Hematopoietic multipotent progenitor cell (in vitro differentiated cells): Measurements from ENCODE around the gene IQSEC3. TPM values are rescaled to one million over a fixed set of nuclear protein-coding genes. Genes with fewer than 3 reads are reported as not detected.
"Not testable (repeated sequence)": the region's sequence is repeated elsewhere in the genome, so short reads cannot be mapped to it uniquely, and the experiment has no call there.

ENCODE experiments used
- DNase-seq, 3 donors: peaks; one replicate each; pipeline ENCODE4 v3.0.0-alpha.2; 2011 to 2015; ENCODE audit warnings: low read depth in 2 of 3, low spot score in 2 of 3
- total RNA-seq: library from RNA; depleted of rRNA; stranded (reverse); fragments of >200 nt; gene quantifications from one replicate; pipeline ENCODE4 v1.2.3, GENCODE V29; 2012

IQSEC3 gene
- total RNA-seq, 1 donor = 3.8 TPM

DNA sequence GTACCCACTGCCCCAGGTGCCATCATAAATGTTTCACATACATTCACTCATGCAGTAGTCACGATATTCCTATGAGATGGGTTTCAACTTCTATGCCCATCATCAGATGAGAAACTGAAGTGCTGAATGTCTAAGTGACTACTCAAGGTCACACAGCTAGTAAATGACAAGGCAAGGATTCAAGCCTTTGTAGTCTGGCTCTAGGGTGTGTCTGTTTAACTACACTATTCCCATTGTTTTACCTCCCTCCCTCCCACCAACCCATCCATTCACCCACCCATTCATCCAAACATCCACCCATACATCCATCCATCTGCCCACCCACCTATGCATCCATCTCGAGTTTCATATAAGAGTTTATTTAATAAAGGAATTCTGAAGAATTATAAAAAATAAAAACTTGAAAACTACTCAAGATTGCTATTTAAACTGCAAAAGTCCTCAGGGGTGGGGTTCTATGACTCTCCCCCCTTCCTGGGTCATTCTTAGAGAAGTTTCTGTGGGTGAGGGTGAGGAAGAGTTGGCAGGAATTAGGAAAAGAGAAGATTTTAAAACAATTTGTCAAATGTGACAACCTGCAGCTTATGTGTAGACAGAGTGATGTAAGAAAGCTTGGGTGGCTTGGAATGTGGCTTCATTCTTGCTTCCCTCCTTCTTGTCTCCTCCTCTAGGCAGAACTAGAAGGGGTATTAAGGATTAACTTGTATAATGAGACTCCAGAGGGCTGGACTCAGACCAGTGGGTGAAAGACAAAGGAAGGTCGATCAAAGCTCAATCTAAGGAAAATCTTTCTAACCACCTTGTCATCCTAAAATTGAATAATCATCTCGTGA is 13.4 kb upstream of the IQSEC3 start:
- not testable (repeated sequence) for DNase-seq

DNA sequence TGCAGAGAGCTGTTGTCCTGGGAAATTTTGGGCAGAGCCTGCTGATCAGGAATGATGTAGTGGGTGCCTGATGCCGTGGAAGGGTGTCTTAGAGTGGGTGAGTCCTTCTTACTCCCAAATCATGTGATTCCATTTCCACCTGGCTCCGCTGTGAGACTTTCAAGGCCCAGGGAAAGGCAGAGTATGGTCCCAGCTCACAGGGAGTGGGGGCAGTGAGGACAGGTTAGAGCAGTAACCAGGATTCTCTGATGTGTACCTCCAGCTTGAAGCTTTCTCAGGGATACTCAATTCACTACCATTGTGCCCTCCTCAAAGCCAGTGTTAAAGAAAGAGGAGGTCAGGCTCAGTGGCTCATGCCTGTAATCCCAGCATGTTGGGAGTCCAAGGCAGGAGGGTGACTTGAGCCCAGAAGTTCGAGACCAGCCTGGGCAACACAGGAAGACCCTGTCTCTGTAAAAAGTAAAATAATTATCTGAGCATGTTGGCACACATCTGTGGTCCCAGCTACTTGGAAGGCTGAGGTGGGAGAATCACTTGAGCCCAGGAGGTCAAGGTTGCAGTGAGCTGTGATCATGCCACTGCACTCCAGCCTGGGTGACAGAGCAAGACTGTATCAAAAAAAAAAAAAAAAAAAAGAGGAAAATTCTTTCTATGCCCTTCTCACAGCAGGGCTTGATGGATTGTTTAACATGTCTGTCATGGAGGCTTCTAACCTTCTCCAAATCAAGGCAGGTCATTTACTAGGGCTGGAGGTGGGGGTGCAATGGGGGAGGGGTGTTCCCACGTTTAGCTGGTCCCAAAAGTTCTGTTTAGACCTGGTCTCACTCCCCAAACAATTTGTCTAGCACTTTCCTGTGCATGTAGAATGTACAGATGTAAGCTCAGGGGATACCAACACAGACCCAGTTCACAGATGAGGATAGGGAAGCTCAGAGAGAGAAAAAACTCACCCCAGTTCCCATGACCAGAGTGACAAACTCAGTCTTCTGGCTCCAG is 12.5 kb upstream of the IQSEC3 start:
- no peak for DNase-seq

DNA sequence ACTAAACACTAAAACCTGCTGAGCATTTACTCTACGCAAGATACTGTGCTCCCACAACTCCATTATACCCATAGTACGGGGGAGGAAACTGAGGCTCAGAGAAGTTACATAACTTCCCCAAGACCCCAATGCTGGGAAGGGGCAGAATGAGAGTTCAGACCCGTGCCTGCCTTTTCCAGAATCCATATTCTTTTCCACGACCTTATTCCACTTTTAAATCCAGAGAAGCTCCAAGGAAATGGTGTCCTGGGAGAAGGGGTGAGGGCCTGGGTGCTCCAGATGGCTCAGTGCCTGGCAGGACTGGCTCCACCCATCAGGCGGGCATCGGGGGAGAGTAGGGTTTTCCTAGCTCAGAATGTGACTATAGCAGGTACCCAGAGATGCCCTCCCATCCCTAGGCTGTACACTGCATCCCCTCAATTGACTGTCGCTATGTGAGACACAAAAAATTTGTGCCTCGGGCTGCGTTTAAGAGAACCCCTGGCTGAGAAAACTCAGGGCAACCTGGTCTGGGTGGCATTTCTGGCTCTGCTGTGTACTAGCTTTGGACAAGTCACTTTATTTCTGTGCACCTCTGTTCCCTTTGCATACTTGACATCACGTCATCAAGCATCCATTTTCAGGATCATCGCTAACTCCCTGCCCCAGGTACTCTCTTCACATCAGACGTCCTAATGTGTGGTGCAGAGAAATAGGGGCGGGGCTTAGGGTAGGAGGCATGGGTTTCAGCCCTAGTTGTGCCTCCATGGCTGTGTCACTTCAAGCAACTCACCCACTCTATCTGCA is 11.6 kb upstream of the IQSEC3 start:
- DNase-seq = no peak

DNA sequence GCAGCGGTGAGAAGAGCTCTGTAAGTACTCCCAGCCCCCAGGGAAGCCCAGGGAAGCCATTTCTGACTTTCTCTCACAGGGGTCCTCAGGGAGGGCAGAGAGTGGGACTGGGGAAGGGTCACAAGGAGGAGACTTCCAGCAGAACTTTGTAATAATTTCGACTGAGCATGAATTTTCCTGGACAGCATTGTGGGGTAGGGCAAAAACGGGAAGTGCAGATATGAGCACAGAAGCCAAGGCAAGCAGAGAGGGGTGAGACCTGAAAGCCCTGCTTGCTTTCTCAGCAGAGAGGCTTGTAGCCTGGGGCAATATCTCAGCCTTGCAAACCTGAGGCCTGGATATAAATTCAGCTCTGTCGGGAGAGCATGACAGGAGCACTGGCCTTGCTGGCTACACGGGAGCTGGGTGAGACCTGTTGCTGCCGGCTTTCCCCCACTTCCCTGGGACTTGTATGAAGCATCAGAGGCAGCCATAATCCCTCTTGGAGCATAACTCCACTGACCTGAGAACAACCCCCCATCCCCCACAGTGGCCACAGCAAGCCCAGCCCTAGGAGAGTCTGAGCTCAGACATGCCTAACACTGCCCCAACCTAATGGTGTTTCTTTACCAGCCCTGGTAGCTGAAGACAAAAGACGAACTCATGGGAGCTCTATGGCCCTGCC is 9.8 kb upstream of the IQSEC3 start:
- no peak for DNase-seq

DNA sequence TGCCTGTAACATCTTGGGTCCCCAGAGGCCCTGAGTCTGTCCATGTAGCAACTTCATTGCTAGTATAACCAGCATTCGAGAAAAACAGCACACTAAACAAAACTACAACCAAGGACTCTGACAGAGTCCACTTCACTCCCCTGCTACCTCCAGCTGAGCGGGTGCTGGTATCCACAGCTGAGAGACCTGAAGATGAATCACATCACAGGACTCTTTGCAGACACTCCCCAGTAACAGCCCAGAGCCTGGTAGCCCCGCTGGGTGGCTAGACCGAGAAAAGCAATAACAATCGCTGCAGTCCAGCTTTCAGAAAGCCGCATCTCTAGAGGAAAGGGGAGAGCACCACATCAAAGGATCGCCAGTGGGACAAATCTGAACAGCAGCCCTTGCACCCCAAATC is 9.0 kb upstream of the IQSEC3 start:
- no peak for DNase-seq

DNA sequence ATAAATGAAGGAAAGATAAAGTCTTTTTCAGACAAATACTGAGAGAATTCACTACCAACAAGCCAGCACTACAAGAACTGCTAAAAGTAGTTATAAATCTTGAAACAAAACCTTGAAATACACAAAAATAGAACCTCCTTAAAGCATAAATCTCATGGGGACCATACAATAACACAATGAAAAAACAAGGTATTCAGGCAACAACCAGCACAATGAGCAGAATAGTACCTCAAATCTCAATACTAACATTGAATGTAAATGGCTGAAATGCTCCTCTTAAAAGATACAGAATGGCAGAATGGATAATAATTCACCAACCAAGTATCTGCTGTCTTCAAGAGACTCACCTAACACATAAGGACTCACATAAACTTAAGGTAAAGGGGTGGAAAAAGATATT is 7.7 kb upstream of the IQSEC3 start:
- no peak for DNase-seq

DNA sequence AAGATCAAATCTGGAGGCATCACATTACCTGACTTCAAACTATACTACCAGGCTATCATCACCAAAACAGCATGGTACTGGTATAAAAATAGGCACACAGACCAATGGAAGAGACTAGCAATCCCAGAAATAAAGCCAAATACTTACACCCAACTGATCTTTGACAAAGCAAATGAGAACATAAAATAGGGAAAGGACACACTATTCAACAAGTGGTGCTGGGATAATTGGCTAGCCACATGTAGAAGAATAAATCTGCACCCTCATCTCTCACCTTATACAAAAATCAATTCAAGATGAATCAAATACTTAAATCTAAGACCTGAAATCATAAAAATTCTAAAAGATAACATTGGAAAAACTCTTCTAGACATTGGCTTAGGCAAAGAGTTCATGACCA is 4.7 kb upstream of the IQSEC3 start:
- not testable (repeated sequence) for DNase-seq

DNA sequence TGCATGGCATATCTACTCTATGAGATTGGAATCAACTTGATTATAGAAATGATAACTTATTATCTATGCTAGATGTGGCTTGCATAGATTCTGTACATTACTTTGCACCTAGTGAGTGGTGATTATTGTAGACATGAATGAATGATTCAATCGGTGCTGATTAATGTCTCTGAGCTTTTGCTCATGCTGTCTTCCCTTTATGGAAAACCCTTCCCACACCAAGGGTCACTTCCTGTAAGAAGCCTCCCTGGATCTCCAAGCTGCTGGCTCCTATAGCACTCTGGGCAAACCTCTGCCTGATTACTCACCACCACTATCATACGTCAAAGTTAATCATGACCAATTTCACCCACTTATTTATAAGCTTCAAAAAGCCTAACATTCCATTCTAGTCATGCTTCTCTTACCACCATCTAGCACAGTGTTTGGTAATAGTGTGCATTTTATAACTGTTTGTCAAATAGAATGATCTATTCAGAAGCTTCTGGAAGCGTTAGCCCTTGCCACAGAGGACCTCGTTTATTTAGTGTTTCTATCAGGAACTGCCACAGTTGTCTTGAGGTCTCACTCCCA is 990 bp upstream of the IQSEC3 start:
- not testable (repeated sequence) for DNase-seq

DNA sequence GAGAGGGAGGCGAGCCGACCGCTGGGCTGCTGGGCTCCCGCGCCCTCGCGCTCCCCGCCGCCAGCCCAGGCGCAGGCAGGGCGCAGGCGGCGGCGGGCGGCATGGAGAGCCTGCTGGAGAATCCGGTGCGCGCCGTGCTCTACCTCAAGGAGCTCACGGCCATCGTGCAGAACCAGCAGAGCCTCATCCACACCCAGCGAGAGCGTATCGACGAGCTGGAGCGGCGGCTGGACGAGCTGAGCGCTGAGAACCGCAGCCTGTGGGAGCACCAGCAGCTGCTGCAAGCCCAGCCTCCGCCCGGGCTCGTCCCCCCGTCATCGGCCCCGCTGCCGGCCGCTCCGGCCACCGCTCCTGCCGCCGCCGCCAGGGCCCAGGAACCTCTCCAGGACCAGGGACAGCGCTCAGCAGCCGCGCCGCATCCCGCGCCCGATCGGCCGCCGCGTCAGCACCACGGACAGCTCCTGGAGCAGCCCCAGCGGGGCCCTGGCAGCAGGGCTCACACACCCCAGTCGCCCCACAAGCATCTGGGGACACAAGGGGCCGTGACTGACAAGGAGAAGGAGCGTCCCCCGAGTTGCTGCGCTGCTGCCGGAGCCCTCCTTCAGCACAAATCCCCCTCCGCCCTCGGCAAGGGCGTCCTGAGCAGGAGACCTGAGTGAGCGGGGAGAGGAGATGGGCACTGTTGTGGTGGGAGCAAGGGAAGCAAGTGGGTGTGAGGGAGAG is 376 bp downstream of the IQSEC3 start:
- DNase-seq = peak in 2 of 3 donors; percentile 36 to 58

DNA sequence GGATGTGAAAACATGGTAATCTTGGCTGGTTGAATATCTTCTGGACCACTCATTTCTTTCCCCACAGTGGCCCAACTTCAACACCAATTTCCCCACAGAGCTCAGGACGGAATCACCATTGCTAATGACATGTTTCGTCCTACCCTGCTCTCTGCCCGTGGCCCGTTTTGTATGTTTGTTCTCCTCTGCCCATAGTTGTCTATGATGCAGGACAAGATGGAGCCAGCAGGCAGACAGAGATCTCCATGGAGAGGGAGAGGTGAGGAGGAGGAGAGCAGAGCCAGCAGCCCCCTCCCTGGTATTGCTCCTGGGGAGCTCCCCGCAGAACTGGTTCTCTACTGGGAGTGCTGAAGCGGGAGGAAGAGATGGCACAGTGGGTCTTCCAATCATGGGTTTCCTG is 3.1 kb downstream of the IQSEC3 start:
- not testable (repeated sequence) for DNase-seq

DNA sequence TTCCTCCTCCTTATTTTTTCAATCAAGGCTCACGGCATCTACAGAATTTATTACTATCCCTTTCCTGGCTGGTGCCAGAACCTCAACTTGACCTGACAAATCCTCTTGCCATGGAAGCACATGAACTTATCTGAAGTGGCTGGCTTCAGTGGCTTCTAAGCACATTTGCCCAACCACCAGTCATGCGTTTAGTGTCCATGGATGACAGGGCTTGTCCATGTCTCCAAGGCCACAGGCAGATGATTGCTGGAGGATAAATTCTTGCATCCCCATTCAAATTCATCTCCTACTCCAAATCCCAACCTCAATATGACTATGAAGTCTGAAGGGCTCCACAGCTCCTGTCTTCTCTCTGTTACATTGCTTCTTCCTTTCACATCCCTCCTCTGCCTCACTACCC is 4.0 kb downstream of the IQSEC3 start:
- DNase-seq = not testable (repeated sequence)

DNA sequence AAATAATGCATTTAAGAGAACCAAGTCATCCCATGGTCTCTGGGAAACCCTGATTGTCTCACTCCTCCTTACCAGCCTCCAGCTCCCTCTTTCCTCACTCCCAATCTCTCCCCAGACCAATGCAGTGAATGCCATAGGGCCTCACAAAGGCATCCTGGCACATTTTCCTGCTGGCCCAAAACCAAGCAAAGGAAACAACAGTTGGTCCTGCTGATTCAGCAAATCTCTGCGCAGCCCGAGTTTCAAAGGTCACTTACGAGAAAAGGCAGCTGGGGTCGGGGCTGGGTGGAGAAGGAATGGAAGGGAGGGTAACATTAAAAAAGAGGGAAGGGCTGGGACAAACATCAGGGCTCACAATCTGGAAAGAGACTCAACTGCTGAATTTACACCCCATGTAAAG is 5.5 kb downstream of the IQSEC3 start:
- not testable (repeated sequence) for DNase-seq

DNA sequence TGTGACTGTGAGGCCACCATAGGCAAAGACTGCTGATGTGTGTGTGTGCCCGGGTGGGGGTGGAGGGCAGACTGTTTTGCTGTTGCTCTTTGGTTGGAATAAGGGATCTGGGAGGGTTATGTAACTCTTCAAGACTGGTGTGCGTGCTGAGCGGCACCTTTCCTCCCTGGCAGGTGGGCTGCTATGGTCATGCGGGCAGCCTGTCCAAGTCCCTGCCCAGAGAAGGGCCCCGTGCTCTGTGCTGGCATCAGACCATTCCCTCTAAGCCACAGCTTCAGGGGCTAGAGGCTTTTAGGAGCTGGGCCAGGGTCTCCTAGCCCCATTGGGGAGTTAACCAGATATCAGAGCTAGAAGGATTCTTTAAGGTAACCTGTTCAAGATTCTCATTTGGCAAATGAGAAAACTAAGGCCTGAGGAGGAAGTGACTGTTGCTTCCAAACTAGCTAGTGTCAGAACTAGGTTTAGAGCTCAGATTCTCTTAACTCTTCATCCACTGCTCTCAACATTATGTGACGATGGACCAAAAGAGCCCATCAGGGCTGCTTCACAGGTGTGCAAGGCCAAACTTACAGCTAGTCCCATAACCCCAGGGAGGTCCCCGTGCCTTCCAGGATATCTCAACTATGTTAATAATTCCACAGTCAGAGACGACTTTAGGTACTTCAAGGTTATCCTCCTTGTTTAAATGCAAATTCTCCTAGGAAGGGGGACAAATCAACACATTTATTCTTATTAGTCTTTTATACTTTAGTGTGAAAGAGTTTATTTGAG is 8.0 kb downstream of the IQSEC3 start:
- not testable (repeated sequence) for DNase-seq

DNA sequence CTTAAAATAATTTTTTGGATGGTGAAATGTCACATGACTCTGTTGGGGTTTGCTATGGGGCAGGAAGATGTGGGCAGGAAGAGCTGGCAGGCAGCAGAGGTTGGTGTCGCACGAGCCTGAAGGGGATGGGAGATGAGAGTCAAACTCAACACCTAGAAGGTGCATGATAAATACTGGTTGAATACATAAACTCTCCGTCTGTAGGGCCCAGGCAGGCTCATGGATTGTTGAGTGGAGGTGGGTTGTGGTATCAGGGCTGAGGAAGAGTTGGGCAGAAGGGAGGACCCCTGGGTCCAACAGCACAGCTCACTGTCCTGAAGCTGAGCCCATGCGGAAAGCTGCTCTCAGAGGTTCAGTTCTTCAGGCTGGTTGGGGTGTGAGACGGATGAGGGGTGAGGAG is 9.0 kb downstream of the IQSEC3 start:
- not testable (repeated sequence) for DNase-seq

DNA sequence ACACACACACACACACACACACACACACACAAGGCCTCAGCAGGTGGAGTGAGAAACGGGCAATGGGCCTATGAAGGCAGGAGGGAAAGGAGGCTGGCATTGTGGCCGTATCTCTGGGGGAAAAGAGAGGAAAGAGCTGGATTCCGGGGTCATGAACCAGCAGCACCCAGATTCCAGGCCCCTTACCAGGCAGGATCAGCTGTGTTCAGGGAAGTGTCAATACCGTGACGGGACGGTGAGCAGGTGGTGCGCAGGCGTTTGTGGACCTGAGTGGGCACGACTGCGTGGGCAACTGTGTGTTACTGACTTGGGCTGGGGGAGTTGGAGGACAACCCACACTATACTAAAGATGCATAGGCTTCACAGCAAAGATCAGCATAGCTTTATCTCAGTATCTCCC is 9.5 kb downstream of the IQSEC3 start:
- not testable (repeated sequence) for DNase-seq

DNA sequence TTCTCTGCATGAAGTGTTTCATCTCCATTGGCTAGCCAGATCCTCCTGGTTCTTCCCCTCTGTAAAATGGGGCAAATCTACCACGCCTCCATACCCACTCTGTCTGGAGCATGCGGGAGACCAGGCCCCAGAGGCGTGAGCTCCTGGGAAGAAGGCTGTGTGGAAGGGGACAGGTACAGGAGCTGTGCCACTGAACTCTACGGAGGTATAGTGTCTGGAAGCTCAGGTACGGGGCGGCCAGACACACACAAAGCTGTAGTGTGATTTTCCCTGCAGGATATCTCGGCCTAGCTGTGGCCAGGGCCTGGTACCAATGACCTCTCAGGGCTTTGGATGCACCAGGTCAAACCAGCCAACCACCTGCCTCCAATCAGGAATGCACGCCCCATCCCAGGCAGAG is 10.0 kb downstream of the IQSEC3 start:
- DNase-seq = not testable (repeated sequence)

DNA sequence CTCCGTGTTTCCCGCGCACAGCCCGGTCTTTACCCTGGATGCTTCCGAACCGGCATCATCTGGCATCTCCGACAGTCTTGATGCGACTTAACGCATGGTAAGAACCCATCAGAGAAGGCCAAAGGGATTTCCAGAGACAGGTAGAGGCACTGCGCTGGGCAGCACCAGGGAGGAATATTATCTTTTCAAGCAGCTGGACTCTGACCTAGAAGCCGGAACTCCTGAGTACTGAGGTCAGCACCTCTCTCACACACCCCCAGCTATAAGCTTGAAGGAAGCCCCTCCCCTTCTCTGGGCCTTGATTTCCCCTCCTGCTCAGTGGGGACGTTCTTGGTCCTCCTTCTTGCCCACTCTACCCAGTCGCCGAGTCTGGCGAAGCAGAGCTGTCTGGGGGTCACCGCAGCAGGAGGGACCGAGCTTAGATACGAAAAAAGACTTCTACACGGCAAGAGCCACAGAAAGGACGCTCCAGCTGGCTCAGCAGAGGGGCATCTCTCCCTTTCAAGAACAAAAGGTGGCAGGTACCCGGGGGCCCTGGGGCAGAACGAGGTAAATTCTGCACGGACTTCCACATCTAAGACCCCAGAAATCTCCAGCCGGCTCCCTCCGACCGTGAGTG is 10.6 kb downstream of the IQSEC3 start:
- DNase-seq = not testable (repeated sequence)
